ENCODE measurements around the gene PPP1R7.

PPP1R7 gene

DNA sequence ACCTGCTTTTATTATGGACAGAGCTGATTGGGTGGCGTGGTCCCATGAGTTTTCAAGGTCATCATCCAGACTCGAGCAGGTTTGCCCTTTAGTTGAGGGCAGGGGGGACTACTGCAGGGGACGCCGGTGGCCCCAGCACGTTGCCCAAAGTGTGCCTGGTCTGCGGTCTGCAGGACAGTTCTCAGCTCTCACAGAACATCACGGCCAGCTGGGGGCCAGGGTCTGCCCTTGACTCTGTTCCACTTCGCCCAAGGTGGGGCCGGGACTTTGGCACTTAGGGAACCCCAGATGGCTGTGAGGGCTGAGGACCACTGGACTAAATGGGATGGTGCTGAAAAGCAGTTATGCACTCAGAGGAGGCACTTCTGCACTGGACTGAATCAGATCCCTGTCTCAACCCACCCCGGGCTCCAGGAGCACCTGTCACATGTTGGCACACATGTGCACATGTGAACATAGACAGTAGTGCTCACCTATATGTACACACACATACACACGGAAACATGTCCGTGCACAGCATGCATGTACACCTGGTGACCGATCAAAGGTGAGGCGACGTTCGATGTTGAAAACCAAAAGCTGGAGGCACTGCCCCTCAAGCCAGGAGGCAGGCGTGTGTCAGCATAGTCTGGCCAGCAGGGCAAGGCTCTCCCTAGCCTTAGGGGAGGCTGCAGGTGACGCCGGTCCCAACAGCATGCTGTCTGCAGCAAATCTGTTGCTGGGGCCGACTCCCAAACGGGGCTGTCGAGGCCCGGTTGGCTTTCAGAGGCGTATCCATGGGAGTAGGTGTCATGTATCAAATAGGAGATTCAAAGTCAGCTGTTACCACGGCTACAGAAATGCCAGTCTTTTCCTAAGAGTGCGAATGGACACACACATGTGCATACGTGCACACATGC is 48.4 kb downstream of the PPP1R7 start:
- no peak for DNase-seq

DNA sequence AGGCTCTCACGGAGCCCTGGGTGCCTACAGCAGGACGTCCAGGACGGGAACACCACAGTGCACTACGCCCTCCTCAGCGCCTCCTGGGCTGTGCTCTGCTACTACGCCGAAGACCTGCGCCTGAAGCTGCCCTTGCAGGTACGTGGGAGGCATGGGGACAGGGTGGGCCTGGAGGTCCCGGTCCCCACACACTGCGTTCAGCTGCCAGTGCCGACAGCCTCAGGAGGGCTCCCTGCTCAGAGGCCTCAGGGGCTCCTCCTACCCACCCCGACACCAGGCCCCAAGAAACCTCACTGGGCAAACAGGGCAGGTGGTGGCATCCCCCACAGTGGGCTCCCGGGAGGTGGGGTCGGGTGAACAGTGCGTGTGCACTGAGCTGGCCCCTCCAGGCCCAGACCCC is 49.0 kb downstream of the PPP1R7 start:
- DNase-seq = no peak

DNA sequence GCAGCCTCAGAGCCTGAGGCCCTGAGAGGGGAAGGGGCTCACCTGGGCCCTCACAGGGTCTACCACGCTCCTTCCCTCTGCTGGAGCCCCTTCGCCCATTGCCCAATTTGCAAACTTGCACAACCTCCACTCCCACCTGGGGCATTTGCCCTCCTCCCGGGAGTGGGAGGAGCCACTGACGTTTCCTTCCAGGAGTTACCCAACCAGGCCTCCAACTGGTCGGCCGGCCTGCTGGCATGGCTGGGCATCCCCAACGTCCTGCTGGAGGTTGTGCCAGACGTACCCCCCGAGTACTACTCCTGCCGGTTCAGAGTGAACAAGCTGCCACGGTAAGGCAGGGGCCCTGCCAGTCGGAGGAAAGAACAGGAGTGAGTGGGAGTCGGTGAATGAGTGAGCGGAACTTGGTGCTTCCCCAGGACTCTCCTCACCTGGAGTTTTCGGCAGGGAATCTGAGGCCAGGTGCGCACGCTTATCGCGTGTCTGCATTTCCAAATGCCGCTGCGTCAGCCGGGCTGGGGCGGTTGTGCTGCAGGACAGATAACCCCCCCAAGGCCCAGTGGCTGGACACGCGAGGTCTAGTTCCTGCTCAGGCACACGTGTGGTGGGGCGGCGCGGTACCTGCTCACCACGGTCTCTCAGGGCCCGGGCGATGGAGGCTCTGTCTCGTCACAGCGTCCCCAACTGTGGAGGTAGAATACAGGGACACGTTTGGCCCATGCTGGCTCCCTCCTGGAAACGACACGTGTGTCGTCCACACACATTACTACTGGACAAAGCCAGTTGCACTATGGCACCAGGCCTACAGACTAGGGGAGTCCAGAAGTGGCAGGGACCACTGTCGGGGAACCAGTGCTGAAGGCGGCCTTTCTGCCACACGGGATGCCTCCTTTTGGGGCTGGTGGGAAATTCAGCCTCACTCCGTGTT is 49.9 kb downstream of the PPP1R7 start:
- DNase-seq = no peak

DNA sequence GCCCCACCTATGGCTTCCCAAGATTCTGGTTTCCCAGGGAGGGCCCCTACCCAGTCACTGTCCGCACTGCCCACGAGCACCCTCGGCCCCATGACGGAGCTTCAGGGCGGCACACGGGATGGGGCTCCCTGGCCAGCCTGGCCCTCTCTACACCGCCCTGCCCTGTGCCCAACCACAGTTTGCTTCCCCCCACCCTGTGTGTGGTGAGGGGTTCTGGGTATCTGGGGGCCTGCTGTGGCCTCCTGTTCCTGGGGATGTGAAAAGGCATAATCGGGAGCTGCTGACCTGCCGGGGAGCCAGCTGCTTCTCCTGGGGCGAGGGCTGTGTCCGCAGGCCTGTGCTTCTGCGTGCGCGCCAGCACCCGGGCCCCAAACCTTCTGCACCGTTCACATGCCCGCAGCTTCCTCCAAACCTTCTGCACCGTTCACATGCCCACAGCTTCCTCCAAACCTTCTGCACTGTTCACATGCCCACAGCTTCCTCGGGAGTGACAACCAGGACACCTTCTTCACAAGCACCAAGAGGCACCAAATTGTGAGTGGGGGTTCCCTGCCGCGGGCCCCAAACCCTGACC is 50.6 kb downstream of the PPP1R7 start:
- DNase-seq = no peak

DNA sequence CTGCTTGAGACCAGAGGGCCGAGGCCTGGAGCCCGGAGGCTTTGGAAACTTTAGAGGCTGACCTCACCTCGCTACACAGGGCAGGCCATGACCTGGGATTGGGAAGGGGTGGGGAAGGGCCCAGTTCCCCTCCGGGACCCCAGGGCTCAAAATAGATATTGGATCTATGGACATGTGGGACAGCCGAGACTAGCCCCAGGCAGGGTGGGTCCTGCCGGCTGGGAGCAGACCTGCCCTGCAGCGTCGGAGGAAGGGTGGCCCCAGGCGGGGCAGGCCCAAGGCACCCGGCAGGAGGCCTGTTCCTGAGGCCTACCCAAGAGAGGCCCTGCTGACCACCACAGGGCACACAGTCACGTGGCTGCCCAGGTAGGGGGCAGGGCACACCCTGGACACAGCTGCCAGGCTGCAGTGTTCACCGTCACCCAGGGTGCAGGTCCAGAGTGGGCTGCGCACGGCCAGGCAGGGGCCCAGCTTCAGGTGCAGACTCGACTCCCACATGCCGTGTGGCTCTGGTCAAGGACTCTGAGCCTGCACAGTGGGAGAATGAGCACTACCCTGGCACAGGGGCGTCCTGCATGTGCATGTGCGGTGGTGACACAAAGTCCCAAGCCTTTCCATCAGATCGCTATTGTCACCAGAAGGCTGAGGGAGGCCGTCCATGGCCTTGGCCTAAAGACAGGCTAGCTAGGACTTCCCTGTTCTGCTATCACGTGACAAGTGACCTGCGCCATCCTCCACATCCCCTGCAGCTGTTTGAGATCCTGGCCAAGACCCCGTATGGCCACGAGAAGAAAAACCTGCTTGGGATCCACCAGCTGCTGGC is 51.4 kb downstream of the PPP1R7 start:
- DNase-seq = no peak

DNA sequence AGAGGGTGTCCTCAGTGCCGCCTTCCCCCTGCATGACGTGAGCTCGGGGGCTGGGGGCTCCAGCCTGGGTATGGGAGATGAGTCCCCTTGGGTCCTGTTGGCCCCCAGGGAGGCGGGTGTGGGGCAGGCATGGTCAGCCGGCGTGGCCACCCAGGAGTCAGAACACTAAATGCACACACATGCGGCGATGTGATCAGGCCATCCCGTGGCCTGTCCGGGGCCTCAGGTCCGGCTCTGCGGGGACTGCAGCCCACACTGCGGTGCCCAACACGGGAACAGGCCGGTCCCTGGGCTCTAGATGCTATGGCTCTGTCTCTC is 52.0 kb downstream of the PPP1R7 start:
- no peak for DNase-seq

DNA sequence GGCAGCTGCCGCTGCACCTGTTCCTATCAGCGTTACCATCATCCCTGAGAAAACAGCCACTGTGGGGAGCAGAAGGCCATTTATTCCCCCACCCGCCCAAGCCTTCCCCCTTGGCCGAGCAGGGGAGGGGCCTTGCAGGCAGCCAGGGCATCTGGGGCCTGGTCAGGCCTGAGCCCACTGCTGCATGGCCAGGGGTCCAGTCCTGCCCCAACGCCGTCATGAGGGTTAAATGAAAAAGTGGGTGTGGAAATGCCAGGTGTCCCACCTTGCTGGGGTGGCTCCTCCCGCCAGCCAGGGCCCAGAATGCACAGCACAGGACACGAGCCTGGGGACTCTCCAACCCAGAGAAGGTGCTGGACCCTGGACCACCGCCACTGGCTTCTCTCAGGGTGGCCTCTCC is 52.4 kb downstream of the PPP1R7 start:
- DNase-seq = no peak

DNA sequence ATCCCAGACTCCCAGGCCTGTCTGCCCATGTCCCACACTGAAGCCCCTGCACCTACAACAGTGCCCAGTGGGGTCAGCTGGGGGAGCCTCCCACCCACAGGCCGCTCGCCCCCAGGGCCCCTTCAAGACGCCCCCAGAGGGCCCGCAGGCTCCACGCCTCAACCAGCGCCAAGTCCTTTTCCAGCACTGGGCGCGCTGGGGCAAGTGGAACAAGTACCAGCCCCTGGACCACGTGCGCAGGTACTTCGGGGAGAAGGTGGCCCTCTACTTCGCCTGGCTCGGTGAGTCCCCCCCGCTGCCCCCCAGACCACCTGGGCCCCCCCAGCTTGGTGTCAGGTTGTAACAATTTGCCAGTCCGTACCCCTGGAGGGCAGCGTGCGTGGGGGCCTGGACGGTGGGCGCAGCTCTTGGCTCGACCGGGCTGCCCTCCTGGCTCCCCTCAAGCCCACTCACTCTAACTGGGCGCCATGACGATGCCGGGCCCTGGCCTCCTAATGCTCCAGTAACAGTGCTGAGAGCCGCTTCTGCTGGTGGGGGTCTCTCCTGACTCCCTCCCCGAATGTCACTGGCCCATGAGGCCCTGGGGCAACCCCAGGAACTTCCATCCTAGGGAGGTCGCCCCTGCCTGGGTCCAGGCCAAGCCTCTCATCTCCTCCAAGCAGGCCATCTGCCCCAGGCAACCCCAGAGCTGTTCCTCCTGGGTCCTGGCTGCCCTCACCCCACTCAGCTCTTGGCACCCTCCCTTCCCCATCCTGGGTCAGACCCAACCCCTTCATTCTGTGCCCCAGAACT is 53.1 kb downstream of the PPP1R7 start:
- DNase-seq = no peak

DNA sequence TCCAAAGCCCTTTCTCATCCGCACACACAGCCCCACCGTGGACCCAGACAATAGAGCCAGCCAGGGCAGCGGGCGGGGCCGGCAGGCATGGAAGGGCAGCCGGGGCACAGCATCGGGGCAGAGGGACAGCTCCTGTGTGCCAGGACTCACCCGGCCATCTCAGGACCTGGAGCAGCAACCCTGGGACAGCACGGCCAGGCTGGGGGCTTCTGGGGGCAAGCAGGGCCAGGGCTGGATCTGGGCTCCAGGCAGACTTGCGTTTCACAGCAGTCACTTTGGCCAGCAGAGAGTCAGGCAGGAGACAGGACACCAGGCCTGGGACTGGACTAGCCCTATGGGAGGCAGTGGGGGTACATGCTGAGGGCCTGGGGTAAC is 53.7 kb downstream of the PPP1R7 start:
- no peak for DNase-seq

DNA sequence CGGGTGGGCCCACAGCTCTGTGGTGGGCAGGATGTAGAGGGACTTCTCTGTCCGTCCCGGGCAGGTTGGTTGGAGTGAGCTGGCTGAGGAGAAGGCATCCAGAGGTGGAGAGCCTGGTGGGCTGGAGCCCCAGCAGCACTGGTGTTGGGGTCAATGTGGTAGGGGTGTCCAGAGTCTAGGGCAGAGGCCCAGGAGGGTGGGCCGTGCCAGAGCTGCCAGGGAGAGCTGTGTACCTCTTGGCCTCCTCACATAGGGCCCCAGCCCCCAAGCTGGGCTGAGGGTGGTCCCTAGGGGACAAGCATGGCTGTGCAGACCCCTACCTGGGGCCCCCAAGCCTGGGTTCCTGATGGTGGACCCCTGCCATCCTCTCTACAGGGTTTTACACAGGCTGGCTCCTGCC is 54.2 kb downstream of the PPP1R7 start:
- no peak for DNase-seq

DNA sequence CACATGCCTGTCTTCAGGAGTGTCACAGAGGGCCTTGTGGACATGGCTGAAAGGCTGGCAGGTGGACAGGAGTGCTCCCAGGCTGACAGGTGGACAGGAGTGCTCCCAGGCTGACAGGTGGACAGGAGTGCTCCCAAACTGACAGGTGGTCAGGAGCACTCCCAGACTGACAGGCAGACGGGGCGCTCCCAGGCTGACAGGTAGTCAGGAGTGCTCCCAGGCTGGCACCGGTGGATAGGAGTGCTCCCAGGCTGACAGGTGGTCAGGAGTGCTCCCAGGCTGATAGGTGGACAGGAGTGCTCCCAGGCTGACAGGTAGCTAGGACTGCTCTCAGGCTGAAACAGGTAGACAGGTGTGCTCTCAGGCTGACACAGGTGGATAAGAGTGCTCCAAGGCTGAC is 54.8 kb downstream of the PPP1R7 start:
- DNase-seq = no peak

DNA sequence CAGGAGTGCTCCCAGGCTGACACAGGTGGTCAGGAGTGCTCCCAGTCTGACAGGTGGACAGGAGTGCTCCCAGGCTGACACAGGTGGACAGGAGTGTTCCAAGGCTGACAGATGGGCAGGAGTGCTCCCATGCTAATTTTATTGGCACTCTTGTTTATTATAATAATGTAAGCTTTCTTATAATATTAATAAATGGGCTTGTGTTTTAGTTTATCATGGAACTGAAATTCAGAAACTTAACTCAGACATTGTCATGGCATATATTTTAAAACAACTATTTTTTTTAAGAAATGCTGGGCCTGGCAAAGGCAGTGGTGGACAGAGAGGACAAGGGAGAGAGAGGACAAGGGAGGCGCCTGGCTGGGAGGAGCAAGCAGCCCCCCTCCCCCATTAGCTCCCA is 56.9 kb downstream of the PPP1R7 start:
- no peak for DNase-seq

DNA sequence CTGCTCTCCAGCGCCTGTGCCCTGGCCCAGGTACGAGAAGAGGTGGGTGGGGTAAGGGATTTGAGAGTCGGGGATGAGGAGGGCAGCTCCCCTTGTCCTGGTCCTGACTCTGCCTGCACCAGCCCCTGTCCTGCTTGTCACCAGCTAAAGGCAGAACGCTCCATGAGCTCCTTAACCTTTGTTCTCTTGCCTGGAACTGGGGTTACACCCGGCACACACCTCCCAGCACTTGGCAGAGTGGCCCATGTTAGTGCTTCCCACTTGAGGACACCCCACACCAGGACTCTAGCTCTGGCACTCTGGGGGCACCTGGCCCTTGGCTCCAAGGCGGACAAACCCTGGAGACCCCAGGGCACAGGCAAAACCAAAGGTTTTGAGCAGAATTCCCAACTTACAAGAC is 57.4 kb downstream of the PPP1R7 start:
- DNase-seq = no peak

DNA sequence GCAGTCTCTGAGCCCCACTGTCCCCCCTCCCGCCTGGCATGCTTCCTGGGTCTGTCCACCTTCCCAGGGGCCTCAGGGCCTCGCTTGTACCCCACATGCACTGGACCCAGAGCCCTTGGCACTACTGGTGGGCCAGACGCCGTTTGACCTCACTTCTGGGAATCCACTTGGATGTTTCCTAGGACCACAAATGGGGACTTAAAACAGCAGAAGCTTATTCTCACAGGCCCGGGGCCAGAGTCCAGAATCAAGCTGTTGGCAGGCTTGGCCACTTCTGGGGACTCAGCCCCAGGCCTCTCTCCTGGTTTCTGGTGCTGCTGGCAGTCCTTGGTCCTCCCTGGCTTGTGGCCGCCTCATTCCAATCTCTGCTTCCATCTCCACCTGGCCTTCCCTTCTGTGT is 57.8 kb downstream of the PPP1R7 start:
- no peak for DNase-seq

DNA sequence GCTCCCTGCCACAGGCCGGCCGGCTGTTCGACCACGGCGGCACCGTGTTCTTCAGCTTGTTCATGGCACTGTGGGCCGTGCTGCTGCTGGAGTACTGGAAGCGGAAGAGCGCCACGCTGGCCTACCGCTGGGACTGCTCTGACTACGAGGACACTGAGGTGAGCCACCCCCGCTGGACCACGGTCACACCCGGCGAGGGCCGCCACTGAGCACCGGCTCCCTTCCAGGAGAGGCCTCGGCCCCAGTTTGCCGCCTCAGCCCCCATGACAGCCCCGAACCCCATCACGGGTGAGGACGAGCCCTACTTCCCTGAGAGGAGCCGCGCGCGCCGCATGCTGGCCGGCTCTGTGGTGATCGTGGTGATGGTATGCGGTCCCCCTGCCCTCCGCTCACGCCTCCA is 59.0 kb downstream of the PPP1R7 start:
- DNase-seq = no peak

DNA sequence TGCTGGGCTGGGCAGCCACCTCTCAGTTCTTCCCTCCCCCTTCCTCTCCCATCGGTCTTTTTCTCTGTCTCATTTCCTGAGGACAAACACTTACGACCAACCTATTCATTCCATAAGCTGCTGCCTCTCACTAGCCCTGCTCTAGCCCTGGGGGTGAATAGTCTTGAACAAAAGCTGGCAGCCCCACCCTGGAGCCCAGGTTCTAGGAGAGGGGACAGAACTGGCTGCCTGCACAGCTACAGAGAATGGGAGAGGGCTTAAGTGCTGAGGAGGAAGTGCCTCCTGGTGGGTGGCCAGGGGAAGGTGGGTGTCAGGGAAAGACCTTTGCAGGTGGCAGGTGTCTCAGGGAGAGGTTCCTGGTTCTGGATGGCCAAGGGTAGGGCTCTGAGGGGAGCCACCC is 61.0 kb downstream of the PPP1R7 start:
- DNase-seq = no peak

DNA sequence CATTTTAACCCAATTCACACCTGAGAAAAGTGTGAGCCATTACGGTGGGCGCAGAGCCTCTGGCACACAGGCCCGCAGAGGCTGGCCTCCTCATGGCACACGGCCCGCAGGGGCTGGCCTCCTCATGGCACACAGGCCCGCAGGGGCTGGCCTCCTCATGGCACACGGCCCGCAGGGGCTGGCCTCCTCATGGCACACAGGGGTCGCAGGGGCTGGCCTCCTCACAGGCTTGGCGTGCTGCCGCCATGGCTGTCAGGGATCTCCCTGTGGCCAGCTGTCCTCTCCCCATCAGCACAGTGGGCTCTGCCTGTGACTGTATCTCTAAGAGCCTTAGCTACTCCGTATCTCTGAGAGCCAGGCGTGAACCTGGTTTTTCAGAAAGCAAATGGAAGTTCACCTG is 62.8 kb downstream of the PPP1R7 start:
- no peak for DNase-seq

DNA sequence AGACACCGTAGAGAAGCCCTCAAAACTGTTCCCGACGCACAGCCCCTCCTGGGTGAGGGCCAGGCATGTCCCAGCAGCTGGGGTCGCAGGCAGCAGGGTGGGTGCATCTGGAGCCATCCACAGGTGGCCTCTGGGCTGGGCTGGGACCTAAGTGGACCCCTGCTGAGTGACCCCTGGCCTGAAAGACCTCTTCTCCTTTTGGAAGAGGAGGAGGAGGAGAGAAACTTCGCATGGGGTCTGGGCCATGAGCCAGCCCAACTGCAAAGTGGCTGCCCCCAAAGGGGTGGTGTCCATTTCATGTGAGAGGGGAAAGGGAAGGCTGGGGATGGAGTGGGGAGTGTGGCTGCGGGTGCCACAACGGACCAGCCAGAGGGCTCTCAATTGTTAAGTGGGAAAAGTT is 63.3 kb downstream of the PPP1R7 start:
- no peak for DNase-seq

DNA sequence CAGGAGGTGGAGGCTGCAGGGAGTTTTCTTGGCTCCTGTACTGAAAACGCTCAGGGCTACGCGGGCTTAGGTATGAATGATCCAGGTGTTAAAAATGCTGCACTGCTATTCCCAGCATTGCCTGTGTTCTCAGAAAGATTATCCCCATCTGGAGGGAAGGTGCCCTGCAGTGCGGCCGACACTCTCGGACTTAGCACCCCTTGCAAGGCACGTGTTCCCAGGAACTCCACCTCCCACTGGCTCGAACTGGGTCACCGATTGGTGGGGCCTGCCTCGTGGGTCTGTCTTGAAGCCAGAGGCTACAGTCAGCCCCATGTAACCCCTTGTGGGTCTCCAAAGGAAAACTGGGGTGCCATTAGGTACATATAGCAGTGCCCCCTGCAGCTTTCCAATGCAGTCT is 63.9 kb downstream of the PPP1R7 start:
- no peak for DNase-seq

DNA sequence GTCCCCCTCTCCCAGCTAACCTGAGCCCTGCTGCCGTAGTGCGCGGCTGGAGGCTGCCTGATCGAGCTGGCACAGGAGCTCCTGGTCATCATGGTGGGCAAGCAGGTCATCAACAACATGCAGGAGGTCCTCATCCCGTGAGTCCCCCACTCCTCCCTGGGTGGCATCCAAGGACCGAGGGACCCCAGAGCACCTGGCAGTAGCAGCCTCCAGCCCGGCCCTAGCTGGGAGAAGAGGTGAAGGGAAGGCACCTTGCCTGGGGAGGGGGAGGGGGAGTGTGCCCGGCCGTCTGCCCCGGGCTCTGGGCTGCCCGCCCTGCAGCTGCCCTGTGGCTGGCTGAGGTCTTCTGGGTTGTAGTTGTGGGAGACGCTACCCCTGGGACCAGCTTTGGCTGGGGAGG is 64.5 kb downstream of the PPP1R7 start:
- DNase-seq = no peak

DNA sequence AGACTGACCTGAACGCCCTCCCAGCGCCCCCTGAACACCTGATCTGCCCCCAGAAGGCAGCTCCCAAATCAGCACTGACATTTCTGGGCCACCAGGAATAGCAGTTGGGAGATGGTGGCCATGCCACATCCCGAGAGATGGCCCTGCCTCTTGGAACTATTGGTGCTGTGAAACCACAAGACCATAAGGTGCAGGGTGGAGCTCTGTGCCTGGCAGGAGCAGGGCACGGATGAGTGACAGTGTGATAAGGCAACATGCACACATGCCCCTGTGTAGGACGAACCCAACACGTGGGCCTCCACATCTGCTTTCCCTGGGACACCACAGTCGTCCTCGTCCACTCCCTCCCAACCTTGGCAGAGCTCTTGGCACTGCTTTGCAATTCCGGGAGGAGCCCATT is 65.2 kb downstream of the PPP1R7 start:
- no peak for DNase-seq

DNA sequence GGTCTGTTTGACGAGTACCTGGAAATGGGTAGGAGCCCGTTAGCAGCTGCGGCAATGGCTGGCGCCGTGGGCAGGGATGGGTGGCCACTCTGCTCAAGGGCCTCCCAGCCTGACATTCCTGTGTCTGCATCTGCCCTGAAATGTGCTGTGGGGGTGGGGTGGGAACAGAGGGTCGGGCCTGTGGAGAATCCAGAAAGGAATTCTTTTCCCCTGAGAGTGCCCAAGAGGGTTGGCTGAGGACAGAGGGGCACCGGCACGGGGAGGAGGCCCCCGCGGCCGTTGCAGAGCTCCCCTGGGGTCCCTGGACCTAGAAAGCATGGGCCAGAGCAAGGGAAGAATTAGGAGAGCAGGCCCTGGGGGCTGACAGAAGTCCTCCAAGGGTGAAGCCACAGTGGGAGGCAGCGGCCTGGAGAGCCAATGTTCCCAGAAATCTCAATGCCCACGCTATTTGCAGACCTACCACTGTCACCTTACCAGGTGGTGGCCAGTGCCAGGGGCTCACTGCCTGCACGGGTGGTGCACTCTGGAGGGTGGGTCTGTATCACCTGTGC is 66.0 kb downstream of the PPP1R7 start:
- no peak for DNase-seq
